NCI-H128 (cell line): ENCODE results near the gene GIMAP7.
"Not testable (repeated sequence)": the region's sequence is repeated elsewhere in the genome, so short reads cannot be mapped to it uniquely, and the experiment has no call there.

Source experiments
- DNase-seq: peaks from one replicate; lab custom pipeline; 2025; ENCODE audit not compliant: unreplicated experiment; lab: John Stamatoyannopoulos, UW

The GIMAP7 gene

DNA sequence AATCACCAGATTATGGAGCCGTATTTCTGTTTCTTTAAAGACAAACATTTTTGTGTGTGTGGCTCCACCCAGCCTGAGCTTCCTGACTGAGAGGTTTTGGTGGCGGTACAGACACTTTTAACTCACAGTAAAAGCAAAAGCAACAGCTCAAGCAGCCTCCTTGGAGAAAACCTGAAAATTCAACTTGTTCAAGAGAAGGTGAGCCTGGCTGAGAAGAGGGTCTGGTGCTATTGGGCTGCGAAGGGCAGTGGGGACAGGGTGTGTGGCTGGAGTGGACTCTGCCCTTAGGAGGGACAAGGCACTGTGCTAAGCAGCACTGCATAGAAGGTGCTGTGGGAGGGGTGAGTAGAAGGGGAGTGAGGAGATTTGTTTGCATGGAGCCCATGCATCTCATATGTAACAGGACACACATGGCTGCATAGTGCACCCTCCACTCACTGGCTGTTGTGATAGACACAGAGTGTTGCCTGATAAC, at the start of gene GIMAP7:
TSS of gene GIMAP7 (plus strand) at position 125 of the 475 bp plus-strand sequence. CDS start 5,103 bp downstream, outside the sequence.
- no peak for DNase-seq

- DNase-seq = no peak
Measured at GRCh38 chr7:150464962-150465361, 49.7 kb upstream of the GIMAP7 start.

DNA sequence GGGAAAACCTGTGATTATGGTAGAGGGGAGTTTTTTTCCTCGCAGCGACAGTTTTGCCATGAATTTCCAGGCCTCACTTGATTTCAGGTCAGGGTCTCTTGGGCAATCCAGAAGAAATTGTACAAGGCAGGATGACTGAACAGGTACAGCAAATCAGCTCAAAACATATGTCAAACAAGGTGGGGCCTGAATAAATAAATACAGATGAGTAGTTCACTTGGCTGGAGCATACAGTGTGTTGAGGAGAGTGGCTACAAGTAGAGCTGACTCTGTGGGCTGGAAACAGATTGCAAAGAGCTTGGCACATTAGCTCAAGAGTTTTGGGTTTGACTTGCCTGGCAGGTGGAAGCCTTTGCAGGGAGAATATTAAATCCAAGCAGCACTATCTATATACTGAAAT, 49.3 kb upstream of the GIMAP7 start:
- no peak for DNase-seq

GRCh38 chr7:150466477-150466876, 48.2 kb upstream of the GIMAP7 start:
- DNase-seq = no peak

DNA sequence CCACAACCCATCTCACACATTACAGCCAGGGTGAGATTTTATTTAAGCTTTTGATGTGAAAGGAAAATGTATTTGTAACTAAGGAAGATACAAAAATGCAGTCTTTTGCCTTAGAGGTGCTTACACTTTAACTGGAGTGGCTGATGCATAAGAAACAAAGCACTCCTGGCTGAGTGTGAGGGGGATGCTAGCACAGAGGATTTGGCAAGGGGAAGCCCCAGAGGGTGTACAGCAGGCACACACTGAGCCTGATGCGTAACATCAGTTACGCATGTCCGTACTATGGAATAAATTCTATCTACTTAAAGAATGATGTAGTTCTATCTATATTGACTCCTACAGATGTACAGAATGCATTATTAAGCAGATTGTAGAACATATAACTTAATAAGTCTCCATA, 46.4 kb upstream of the GIMAP7 start:
- DNase-seq = no peak

DNA sequence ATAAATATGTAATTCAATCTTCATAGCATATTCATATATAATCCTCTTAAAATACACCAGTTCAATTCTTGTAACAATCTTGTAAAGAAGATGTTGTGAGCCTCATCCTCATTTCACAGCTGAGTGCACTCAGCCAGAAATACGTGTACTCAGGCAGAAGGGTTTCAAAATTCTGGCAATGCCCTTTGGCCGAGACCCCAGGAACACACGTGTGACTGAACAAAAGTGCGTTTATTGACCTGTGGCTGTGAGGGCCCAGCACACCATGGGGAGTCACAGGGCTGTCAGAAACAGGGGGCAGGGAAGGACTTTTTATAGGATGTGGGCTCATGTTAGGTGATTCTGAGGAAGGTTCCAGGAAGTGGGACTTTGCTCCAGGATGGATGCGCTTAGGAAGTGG, 42.8 kb upstream of the GIMAP7 start:
- no peak for DNase-seq

GRCh38 chr7:150473902-150474301, 40.8 kb upstream of the GIMAP7 start:
- DNase-seq = no peak

DNA sequence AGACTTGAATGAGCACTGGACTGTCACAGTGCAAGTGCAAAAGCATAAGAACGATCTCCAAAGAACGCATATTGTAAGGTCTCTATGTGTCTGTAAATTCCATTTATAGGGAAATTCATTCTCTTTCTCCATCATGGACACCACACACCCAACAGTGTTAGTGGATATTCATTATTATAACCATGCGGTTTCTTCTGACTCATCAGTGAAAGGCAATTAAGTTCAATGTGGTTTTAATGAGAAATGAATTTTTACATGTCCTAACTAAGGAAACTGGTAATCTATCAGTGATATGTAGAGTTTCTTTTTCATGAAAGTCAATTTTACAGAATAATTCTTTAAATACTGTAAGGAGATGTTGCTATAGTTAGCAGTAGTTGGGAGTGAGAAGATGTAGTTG, 38.4 kb upstream of the GIMAP7 start:
- DNase-seq = no peak

GRCh38 chr7:150476819-150477631, 37.6 kb upstream of the GIMAP7 start:
- DNase-seq = no peak

GRCh38 chr7:150479023-150479716, 35.5 kb upstream of the GIMAP7 start:
- no peak for DNase-seq

DNA sequence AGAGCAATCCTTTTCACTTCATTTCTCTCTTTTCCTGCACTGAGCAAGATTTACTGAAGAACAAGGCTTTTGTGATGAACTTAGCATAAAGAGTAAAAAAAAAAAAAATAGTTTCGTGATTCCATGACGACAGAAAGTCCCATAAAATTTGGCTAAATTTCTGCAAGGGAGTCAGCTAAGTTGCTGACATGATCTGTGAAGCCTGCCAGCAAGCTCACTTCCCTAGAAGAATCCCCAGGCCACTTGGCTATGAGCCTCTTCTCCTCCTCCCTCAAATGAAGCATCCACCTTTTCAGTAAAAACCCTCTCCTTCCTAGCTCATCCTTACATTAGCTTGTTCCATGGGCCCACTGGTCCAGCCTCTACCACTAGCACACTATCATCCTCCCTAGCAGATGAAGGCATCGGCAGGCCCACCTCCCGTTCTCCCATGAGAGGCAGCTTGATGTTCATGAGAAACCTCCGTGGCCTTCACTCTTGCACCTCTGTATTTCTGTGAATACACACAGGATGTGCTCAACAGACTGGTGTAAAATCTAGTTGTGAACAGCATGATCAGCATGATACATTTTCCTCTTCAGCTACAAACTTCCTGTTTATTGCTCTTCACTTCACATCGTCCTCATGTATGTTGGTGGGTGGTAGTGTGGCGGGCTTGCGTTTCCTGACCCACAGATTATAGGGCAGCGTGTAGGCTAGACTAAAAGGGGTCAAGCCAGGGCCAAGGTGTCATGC, 33.3 kb upstream of the GIMAP7 start:
- no peak for DNase-seq

- no peak for DNase-seq
Measured at GRCh38 chr7:150481922-150482321, 32.8 kb upstream of the GIMAP7 start.

DNA sequence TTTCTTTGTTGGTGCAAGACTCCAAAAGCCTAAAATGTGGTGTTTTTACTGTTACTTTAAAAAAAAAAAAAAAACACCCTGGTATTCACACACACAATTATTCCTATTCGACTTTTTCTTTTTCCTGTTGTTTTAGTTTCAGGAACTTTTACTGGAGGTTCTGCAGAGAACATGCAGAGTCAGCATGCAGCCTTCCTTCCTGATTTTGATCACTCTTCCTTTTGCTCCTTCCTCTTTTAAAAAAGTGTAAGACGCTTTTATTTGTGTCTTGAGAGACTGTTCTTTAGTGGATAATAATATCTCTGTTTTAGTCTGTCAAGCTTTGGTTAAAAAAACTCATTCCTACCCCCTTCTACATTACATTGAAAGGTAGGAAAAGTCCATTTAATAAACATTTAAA, 31.2 kb upstream of the GIMAP7 start:
- DNase-seq = not testable (repeated sequence)

- DNase-seq = not testable (repeated sequence)
Measured at GRCh38 chr7:150484071-150484470, 30.6 kb upstream of the GIMAP7 start.

GRCh38 chr7:150487625-150488024, 27.0 kb upstream of the GIMAP7 start:
- DNase-seq = no peak

GRCh38 chr7:150489782-150490181, 24.9 kb upstream of the GIMAP7 start:
- DNase-seq = no peak

DNA sequence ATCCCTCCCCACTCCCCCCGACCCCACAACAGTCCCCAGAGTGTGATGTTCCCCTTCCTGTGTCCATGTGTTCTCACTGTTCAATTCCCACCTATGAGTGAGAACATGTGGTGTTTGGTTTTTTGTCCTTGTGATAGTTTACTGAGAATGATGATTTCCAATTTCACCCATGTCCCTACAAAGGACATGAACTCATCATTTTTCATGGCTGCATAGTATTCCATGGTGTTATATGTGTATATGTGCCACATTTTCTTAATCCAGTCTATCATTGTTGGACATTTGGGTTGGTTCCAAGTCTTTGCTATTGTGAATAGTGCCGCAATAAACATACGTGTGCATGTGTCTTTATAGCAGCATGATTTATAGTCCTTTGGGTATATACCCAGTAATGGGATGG, 21.2 kb upstream of the GIMAP7 start:
- DNase-seq = not testable (repeated sequence)

DNA sequence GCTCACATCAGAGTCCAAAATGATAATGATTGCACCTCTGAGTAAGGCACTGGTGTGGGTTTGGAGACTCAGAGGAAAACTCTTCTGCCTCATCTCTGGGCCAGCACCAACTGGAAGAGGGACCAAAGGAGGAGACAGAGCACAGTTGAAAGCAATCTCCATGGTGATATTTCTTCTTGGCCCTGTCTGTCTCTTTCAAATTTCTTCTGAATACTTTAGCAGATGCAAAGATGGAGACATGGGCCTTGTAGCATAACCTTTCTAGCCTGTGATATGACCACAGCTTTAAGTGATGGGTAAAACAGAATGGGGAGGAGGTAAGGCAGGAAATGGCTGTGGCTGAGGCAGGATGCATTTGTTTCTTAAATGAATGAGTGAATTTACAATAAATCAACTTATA, 12.2 kb upstream of the GIMAP7 start:
- DNase-seq = no peak

DNA sequence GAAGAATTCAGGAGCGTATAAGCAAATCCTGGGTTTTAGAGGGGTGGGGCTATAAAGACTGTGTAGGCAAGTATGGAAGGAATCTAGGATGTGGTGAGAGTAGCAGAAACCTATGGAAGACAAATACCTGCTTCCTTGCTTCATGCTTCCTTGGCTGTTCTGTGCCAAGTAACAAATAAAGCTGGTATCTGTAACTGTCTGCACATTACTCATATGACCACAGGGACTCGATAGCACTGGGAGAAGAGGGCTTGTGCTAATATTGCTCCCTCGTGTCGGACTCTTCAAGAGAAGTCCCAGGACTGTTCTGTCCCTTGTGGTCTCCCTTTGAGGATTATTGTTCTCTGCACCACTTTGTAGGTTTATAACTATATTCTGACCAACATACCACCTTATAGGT, 11.5 kb upstream of the GIMAP7 start:
- DNase-seq = no peak

DNA sequence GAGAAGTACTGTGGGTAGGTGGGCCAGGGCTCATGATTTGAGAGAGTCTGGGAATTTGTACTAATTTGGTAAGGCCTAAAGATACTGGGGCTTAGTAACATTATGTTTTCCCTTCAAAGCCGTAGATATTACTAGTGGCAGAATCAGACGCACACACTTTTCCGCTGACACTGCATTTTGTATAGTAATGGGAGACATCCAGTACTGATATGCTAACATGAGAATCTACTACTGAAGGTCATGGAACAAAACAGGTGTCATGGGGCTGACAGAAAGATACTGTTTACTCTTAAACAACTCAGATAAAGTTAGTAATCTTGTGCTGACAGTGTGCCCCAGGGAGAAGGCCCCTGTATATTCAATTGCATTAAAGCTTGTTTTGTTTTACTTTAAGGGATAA, 11.1 kb upstream of the GIMAP7 start:
- no peak for DNase-seq

- no peak for DNase-seq
Measured at GRCh38 chr7:150507947-150508602, 6.6 kb upstream of the GIMAP7 start.
